HepG2 (cell line): ENCODE results near the gene HAS3. TPM values are rescaled to one million over a fixed set of nuclear protein-coding genes. Genes with fewer than 3 reads are reported as not detected.

Experiments used
- FOXK2 ChIP-seq: fragments of 450-650 bp; IDR thresholded peaks from 2 replicates; pipeline ENCODE4 v1.6.1; 2016
- JARID2 ChIP-seq: sonication (generic); formaldehyde crosslinking; IDR thresholded peaks from 2 replicates; pipeline ENCODE4 v1.8.1; 2023; ENCODE audit warnings: missing genetic modification reagents, inconsistent platforms; ENCODE audit not compliant: insufficient replicate concordance
- LCORL ChIP-seq, 2 experiments: fragments of 450-650 bp in 1 of 2; sonication (generic) in 1 of 2; formaldehyde crosslinking in 1 of 2; IDR thresholded peaks; 2 replicates each; pipeline versions ENCODE4 v1.5.0 to v1.6.1; 2017 to 2020; ENCODE audit warnings: antibody characterized with exemption in 1 of 2, missing genetic modification reagents in 1 of 2
- NFE2L1 ChIP-seq: sonication (generic); formaldehyde crosslinking; IDR thresholded peaks from 2 replicates; pipeline ENCODE4 v1.4.0; 2020; ENCODE audit warnings: missing genetic modification reagents, mild to moderate bottlenecking, borderline replicate concordance
- RBM39 ChIP-seq: fragments of 200-400 bp; formaldehyde crosslinking; IDR thresholded peaks from one replicate; pipeline ENCODE4 v1.6.1; 2018; ENCODE audit warnings: antibody characterized with exemption, mild to moderate bottlenecking, low read depth, low read length; ENCODE audit not compliant: poor library complexity, severe bottlenecking
- RFXANK ChIP-seq: IDR thresholded peaks from 2 replicates; pipeline ENCODE4 v1.6.1; 2016
- SAFB2 ChIP-seq: sonication (generic); formaldehyde crosslinking; IDR thresholded peaks from 2 replicates; pipeline ENCODE4 v1.5.1; 2020; ENCODE audit warnings: missing genetic modification reagents, low read depth, mild to moderate bottlenecking, borderline replicate concordance
- SRY ChIP-seq: sonication (generic); formaldehyde crosslinking; IDR thresholded peaks from 2 replicates; pipeline ENCODE4 v1.8.0; 2022; ENCODE audit warnings: mild to moderate bottlenecking, missing genetic modification reagents
- WIZ ChIP-seq: sonication (generic); formaldehyde crosslinking; IDR thresholded peaks from 2 replicates; pipeline ENCODE4 v1.5.1; 2020; ENCODE audit warnings: mild to moderate bottlenecking, missing genetic modification reagents
- ZFP37 ChIP-seq: sonication (generic); formaldehyde crosslinking; IDR thresholded peaks from 2 replicates; pipeline ENCODE4 v1.4.0; 2020; ENCODE audit warnings: missing genetic modification reagents, borderline replicate concordance
- ZNF253 ChIP-seq: sonication (generic); formaldehyde crosslinking; IDR thresholded peaks from 2 replicates; pipeline ENCODE4 v1.8.0; 2022; ENCODE audit warnings: mild to moderate bottlenecking, missing genetic modification reagents, borderline replicate concordance
- ZNF350 ChIP-seq: sonication (generic); formaldehyde crosslinking; IDR thresholded peaks from 2 replicates; pipeline ENCODE4 v1.4.0; 2020; ENCODE audit warnings: mild to moderate bottlenecking, low read depth, missing genetic modification reagents, borderline replicate concordance
- polyA plus RNA-seq, 8 experiments: library from polyadenylated mRNA; depleted of rRNA in 3 of 8; stranded (reverse) in 7 of 8; unstranded in 1 of 8; fragments of >200 nt; fragmentation: Illumina TruSeq in 4 of 8; extraction: Trizol in 4 of 8; gene quantifications; 2 replicates each; pipeline versions ENCODE4 v1.2.1 to v1.2.3, GENCODE V29; 2011 to 2016; ENCODE audit warnings: low read depth in 4 of 8, missing spikeins in 1 of 8, mixed read lengths in 1 of 8; ENCODE audit not compliant: insufficient read depth in 1 of 8
- total RNA-seq, 5 experiments: library from RNA; depleted of rRNA; stranded (reverse); fragments of >200 nt; fragmentation: Illumina TruSeq; extraction: Trizol; gene quantifications; 2 replicates each; pipeline ENCODE4 v1.2.3, GENCODE V29; 2016; ENCODE audit warnings: low read depth in 1 of 5
- TF ChIP-seq, protein P1 (sequence below): fragments of 450-650 bp; IDR thresholded peaks from 2 replicates; pipeline ENCODE4 v1.6.1; 2016
- TF ChIP-seq, protein P2 (sequence below): sonication (generic); formaldehyde crosslinking; IDR thresholded peaks from 2 replicates; pipeline ENCODE4 v1.5.0; 2020; ENCODE audit warnings: mild to moderate bottlenecking, missing genetic modification reagents, borderline replicate concordance
- TF ChIP-seq, protein P3 (sequence below): sonication (generic); formaldehyde crosslinking; IDR thresholded peaks from 2 replicates; pipeline ENCODE4 v1.8.0; 2022; ENCODE audit warnings: mild to moderate bottlenecking, missing genetic modification reagents; ENCODE audit not compliant: insufficient replicate concordance

The HAS3 gene
- total and polyA plus RNA-seq, 2 of the 13 experiments (the other 11 are each of a cell fraction or from before 2014, with no cell fraction given) = 0.04 to 0.30 TPM

DNA sequence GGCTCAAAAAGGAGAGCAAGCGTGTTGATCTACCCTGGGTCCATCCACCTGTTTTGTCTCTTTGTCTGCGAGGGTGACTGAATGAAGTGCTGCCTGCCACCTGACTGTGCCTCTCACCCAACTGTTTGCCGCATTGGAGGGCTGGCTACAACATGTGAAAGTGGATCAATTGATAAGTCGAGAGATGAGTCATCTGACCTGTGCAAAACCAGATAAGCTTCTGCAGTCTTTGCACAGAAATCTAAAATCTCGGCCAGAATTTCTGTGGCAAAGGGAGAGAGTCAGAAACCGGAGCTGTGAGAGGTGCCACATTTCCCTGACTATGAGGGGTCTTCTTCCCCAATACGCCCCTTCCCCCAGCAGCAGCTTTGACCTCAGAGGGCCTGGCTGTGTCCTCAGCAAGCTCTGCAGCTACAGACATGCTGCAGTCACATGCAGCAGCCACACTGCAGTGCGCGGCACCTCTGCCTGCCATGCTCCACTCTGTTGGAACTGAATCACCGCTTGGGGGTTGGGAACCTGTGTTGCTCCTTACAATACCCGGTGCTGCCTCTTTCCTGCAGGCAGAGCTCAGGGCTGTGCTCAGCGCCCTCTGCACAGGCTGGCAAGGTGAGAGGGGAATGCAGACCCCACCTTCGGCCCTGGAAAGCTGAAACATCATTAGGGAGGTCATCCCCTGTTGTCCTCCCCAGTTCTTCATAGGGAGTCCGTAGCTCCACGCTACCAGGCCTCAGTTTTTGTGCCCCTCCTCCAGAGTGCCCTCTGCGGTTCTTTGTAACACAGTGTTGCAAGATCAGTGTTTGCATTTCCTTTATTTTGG, 16.2 kb upstream of the HAS3 start (continued):
- TF ChIP-seq ZNF350 (CRISPR knock-in tag) = no peak; the same call in 1 of the 2 replicates
- no peak for TF ChIP-seq FOXK2
- no peak for TF ChIP-seq ZFP37 (CRISPR knock-in tag)
- no peak for TF ChIP-seq SAFB2 (CRISPR knock-in tag)
- no peak for TF ChIP-seq LCORL (IDR thresholded peaks at IDR 0.05)
- no peak for TF ChIP-seq LCORL (CRISPR knock-in tag; IDR thresholded peaks at IDR 0.05)
- 0 out of 2 replicates have a peak, but pooled peaks have one; percentile 11 for TF ChIP-seq NFE2L1 (CRISPR knock-in tag)
- no peak for TF ChIP-seq RFXANK (CRISPR knock-in tag)
- TF ChIP-seq, protein P1, sequence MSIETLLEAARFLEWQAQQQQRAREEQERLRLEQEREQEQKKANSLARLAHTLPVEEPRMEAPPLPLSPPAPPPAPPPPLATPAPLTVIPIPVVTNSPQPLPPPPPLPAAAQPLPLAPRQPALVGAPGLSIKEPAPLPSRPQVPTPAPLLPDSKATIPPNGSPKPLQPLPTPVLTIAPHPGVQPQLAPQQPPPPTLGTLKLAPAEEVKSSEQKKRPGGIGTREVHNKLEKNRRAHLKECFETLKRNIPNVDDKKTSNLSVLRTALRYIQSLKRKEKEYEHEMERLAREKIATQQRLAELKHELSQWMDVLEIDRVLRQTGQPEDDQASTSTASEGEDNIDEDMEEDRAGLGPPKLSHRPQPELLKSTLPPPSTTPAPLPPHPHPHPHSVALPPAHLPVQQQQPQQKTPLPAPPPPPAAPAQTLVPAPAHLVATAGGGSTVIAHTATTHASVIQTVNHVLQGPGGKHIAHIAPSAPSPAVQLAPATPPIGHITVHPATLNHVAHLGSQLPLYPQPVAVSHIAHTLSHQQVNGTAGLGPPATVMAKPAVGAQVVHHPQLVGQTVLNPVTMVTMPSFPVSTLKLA = no peak
- TF ChIP-seq, protein P2, sequence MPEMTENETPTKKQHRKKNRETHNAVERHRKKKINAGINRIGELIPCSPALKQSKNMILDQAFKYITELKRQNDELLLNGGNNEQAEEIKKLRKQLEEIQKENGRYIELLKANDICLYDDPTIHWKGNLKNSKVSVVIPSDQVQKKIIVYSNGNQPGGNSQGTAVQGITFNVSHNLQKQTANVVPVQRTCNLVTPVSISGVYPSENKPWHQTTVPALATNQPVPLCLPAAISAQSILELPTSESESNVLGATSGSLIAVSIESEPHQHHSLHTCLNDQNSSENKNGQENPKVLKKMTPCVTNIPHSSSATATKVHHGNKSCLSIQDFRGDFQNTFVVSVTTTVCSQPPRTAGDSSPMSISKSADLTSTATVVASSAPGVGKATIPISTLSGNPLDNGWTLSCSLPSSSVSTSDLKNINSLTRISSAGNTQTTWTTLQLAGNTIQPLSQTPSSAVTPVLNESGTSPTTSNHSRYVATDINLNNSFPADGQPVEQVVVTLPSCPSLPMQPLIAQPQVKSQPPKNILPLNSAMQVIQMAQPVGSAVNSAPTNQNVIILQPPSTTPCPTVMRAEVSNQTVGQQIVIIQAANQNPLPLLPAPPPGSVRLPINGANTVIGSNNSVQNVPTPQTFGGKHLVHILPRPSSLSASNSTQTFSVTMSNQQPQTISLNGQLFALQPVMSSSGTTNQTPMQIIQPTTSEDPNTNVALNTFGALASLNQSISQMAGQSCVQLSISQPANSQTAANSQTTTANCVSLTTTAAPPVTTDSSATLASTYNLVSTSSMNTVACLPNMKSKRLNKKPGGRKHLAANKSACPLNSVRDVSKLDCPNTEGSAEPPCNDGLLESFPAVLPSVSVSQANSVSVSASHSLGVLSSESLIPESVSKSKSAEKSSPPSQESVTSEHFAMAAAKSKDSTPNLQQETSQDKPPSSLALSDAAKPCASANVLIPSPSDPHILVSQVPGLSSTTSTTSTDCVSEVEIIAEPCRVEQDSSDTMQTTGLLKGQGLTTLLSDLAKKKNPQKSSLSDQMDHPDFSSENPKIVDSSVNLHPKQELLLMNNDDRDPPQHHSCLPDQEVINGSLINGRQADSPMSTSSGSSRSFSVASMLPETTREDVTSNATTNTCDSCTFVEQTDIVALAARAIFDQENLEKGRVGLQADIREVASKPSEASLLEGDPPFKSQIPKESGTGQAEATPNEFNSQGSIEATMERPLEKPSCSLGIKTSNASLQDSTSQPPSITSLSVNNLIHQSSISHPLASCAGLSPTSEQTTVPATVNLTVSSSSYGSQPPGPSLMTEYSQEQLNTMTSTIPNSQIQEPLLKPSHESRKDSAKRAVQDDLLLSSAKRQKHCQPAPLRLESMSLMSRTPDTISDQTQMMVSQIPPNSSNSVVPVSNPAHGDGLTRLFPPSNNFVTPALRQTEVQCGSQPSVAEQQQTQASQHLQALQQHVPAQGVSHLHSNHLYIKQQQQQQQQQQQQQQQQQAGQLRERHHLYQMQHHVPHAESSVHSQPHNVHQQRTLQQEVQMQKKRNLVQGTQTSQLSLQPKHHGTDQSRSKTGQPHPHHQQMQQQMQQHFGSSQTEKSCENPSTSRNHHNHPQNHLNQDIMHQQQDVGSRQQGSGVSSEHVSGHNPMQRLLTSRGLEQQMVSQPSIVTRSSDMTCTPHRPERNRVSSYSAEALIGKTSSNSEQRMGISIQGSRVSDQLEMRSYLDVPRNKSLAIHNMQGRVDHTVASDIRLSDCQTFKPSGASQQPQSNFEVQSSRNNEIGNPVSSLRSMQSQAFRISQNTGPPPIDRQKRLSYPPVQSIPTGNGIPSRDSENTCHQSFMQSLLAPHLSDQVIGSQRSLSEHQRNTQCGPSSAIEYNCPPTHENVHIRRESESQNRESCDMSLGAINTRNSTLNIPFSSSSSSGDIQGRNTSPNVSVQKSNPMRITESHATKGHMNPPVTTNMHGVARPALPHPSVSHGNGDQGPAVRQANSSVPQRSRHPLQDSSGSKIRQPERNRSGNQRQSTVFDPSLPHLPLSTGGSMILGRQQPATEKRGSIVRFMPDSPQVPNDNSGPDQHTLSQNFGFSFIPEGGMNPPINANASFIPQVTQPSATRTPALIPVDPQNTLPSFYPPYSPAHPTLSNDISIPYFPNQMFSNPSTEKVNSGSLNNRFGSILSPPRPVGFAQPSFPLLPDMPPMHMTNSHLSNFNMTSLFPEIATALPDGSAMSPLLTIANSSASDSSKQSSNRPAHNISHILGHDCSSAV (CRISPR knock-in tag) = no peak
- TF ChIP-seq ZNF253 = no peak
- TF ChIP-seq, protein P3, sequence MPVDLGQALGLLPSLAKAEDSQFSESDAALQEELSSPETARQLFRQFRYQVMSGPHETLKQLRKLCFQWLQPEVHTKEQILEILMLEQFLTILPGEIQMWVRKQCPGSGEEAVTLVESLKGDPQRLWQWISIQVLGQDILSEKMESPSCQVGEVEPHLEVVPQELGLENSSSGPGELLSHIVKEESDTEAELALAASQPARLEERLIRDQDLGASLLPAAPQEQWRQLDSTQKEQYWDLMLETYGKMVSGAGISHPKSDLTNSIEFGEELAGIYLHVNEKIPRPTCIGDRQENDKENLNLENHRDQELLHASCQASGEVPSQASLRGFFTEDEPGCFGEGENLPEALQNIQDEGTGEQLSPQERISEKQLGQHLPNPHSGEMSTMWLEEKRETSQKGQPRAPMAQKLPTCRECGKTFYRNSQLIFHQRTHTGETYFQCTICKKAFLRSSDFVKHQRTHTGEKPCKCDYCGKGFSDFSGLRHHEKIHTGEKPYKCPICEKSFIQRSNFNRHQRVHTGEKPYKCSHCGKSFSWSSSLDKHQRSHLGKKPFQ = no peak
- TF ChIP-seq SRY (CRISPR knock-in tag) = peak; percentile 26; the same call in 1 of the 2 replicates
- peak; percentile 31 for TF ChIP-seq JARID2
- no peak for TF ChIP-seq RBM39
- no peak for TF ChIP-seq WIZ (CRISPR knock-in tag)
